Measurements from ENCODE around the gene P2RX6. TPM values are rescaled to one million over a fixed set of nuclear protein-coding genes. Genes with fewer than 3 reads are reported as not detected.
A peak's percentile ranks its signal among the peaks of the same experiment; 100 is the strongest.

Gene P2RX6
- total and polyA plus RNA-seq, 4 donors, result 0.05 to 0.59 (median 0.33) TPM

- no peak overlapping the region for H3K27ac ChIP-seq (ENCODE audit: low read depth in 1 of 2, low read length in 2 of 2)
- no peaks in the 10 kb centered on the region for H3K9me3 ChIP-seq (ENCODE audit: control insufficient read depth in 4 of 4, low read length in 3 of 4)
- H3K36me3 ChIP-seq (ENCODE audit: control insufficient read depth in 4 of 4, insufficient read depth in 3 of 4, low read depth in 1 of 4, low read length in 3 of 4), result peaks cover 0 to 2% (median 0%) of the 10 kb centered on the region in 4 donors
- peak; percentile 79 for DNase-seq (ENCODE audit: low spot score)
- TF ChIP-seq HNF4G (IDR thresholded peaks at IDR 0.05) (no peak), FOXA2 (IDR thresholded peaks at IDR 0.05) (no peak), ATF3 (IDR thresholded peaks at IDR 0.05) (no peak), REST (IDR thresholded peaks at IDR 0.05) (no peak), TAF1 (conservative IDR thresholded peaks at IDR 0.05) (no peak), HNF4A (conservative IDR thresholded peaks at IDR 0.05) (no peak), CTCF (IDR thresholded peaks at IDR 0.05; ENCODE audit: low read depth, low read length, missing input control) (no peak), FOXA1 (IDR thresholded peaks at IDR 0.05) (no peak), ZBTB33 (IDR thresholded peaks at IDR 0.05) (no peak), YY1 (IDR thresholded peaks at IDR 0.05) (no peak), EGR1 (IDR thresholded peaks at IDR 0.05; ENCODE audit: low read depth in 2 of 2) (no peak), JUND (IDR thresholded peaks at IDR 0.05) (no peak), MAX (IDR thresholded peaks at IDR 0.05) (no peak), NR2F2 (IDR thresholded peaks at IDR 0.05) (no peak), SP1 (IDR thresholded peaks at IDR 0.05) (no peak), RAD21 (IDR thresholded peaks at IDR 0.05) (no peak), RXRA (IDR thresholded peaks at IDR 0.05) (no peak), GABPA (IDR thresholded peaks at IDR 0.05 in 1 of 2, conservative IDR thresholded peaks at IDR 0.05 in 1 of 2) (no peak)
- H3K27me3 ChIP-seq (ENCODE audit: control insufficient read depth in 4 of 4, insufficient read depth in 4 of 4, low read length in 3 of 4), result no peaks in the 10 kb centered on the region
- peaks cover 7 to 36% (median 27%) of the 10 kb centered on the region in 4 donors for H3K4me1 ChIP-seq (ENCODE audit: control insufficient read depth in 4 of 4, insufficient read depth in 4 of 4, low read length in 3 of 4)
- peak overlapping the region in 1 of 3 donors; percentile 23 for H3K4me3 ChIP-seq (ENCODE audit: low read depth in 1 of 3, low read length in 3 of 3)
- peak overlapping the region in 1 of 2 donors; percentile 12 for H3K9ac ChIP-seq (ENCODE audit: low read depth in 1 of 2, low read length in 2 of 2)
- 20% methylated on average over 39 of the region's 39 CpGs for whole genome bisulfite sequencing
These were observed 35.6 kb upstream of the P2RX6 start for GRCh38 chr22:20979243-20979809.
